HEK293T (cell line): Measurements from ENCODE around the gene ARMC12.
"Not testable (repeated sequence)": the region's sequence is repeated elsewhere in the genome, so short reads cannot be mapped to it uniquely, and the experiment has no call there.

Experiments used
- BHLHE40 ChIP-seq: fragments of 450-650 bp; IDR thresholded peaks from 2 replicates; pipeline ENCODE4 v1.6.1; 2016; ENCODE audit warnings: mild to moderate bottlenecking, moderate library complexity, borderline replicate concordance
- FOXM1 ChIP-seq: fragments of 450-650 bp; IDR thresholded peaks from 2 replicates; pipeline ENCODE4 v1.6.1; 2017; ENCODE audit warnings: mild to moderate bottlenecking, borderline replicate concordance
- LEF1 ChIP-seq: fragments of 450-650 bp; IDR thresholded peaks from 2 replicates; pipeline ENCODE4 v1.6.1; 2017; ENCODE audit warnings: mild to moderate bottlenecking, borderline replicate concordance
- SP1 ChIP-seq: fragments of 450-650 bp; IDR thresholded peaks from 2 replicates; pipeline ENCODE4 v1.6.1; 2017

DNA sequence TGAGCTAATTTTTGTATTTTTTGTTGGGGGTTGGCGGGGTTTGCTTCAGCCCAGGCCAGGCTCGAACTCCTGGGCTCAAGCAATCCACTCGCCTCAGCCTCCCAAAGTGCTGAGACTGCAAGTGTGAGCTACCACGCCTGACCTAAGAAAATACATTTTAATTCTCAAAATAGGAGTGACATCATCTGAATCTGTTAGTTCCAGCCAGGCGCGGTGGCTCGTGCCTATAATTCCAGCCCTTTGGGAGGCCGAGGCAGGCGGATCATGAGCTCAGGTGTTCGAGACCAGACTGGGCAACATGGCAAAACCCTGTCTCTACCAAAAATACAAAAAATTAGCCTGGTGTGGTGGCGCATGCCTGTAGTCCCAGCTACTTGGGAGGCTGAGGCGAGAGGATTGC, 2.5 kb upstream of the ARMC12 start:
- TF ChIP-seq BHLHE40, FOXM1, LEF1, SP1: not testable (repeated sequence)
